Neural cell (in vitro differentiated cells): ENCODE results near the gene DMXL2. TPM values are rescaled to one million over a fixed set of nuclear protein-coding genes. Genes with fewer than 3 reads are reported as not detected.

Experiments used
- H2AFZ ChIP-seq: fragments of 200-600, 300-800 bp; sonication (generic), shearing (Covaris generic); 2 replicates; pipeline ENCODE4 v1.6.0; 2014; ENCODE audit warnings: low read depth, mild to moderate bottlenecking, antibody characterized with exemption, low read length, moderate library complexity
- H3F3A ChIP-seq: fragments of 200-600 bp; shearing (Covaris generic); 2 replicates; pipeline ENCODE4 v1.6.1; 2016; ENCODE audit warnings: mild to moderate bottlenecking, moderate library complexity, mixed read lengths, antibody characterized with exemption, low read length; ENCODE audit not compliant: insufficient read depth, poor library complexity, severe bottlenecking
- H3K27ac ChIP-seq: fragments of 200-600, 300-800 bp; sonication (generic), shearing (Covaris generic); 2 replicates; pipeline ENCODE4 v1.5.1; 2014; ENCODE audit warnings: mild to moderate bottlenecking, low read length, moderate library complexity
- H3K27me3 ChIP-seq: fragments of 300-800, 200-600 bp; sonication (generic), shearing (Covaris generic); 2 replicates; pipeline ENCODE4 v1.6.0; 2014; ENCODE audit warnings: mild to moderate bottlenecking, low read depth, low read length, moderate library complexity; ENCODE audit not compliant: insufficient read depth
- H3K36me3 ChIP-seq: fragments of 300-800, 200-600 bp; sonication (generic), shearing (Covaris generic); 2 replicates; pipeline ENCODE4 v1.5.1; 2014; ENCODE audit warnings: mild to moderate bottlenecking, antibody characterized with exemption, low read length, moderate library complexity; ENCODE audit not compliant: insufficient read depth
- H3K4me2 ChIP-seq: fragments of 300-800, 200-600 bp; sonication (generic), shearing (Covaris generic); 2 replicates; pipeline ENCODE4 v1.6.0; 2014; ENCODE audit warnings: mild to moderate bottlenecking, low read length
- H3K4me3 ChIP-seq: fragments of 300-800, 200-600 bp; sonication (generic), shearing (Covaris generic); 2 replicates; pipeline ENCODE4 v1.5.1; 2014; ENCODE audit warnings: mild to moderate bottlenecking, low read length, moderate library complexity
- H3K79me2 ChIP-seq: fragments of 200-600 bp; shearing (Covaris generic); replicated peaks from 2 replicates; pipeline ENCODE4 v1.6.0; 2014; ENCODE audit warnings: mild to moderate bottlenecking, low read length, moderate library complexity; ENCODE audit not compliant: insufficient read depth
- H3K9ac ChIP-seq: fragments of 300-800, 200-600 bp; sonication (generic), shearing (Covaris generic); 2 replicates; pipeline ENCODE4 v1.6.1; 2016; ENCODE audit warnings: mild to moderate bottlenecking, low read length, mixed read lengths
- H3K9me2 ChIP-seq: fragments of 200-600 bp; shearing (Covaris generic); 2 replicates; pipeline ENCODE4 v1.6.1; 2016; ENCODE audit warnings: mild to moderate bottlenecking, low read length, mixed read lengths; ENCODE audit not compliant: insufficient read depth
- H3K9me3 ChIP-seq: fragments of 200-600, 300-800 bp; sonication (generic), shearing (Covaris generic); 2 replicates; pipeline ENCODE4 v1.6.1; 2016; ENCODE audit warnings: mild to moderate bottlenecking, mixed run types, low read length, moderate library complexity, mixed read lengths
- H4K20me1 ChIP-seq: fragments of 200-600 bp; shearing (Covaris generic); 2 replicates; pipeline ENCODE4 v1.6.1; 2016; ENCODE audit warnings: mild to moderate bottlenecking, mixed run types; ENCODE audit not compliant: insufficient read depth
- EP300 ChIP-seq: fragments of 450-650 bp; conservative IDR thresholded peaks from 2 replicates; pipeline ENCODE4 v1.6.1; 2014; ENCODE audit warnings: antibody characterized with exemption, mild to moderate bottlenecking, moderate library complexity; ENCODE audit not compliant: poor library complexity, severe bottlenecking
- EZH2 ChIP-seq: fragments of 200-600, 300-800 bp; shearing (Covaris generic), sonication (generic); IDR thresholded peaks from 2 replicates; pipeline ENCODE4 v1.6.1; 2014; ENCODE audit warnings: antibody characterized with exemption, low read length, borderline replicate concordance, mild to moderate bottlenecking; ENCODE audit not compliant: insufficient read depth, poor library complexity, severe bottlenecking
- MXI1 ChIP-seq: fragments of 450-650 bp; conservative IDR thresholded peaks from 2 replicates; pipeline ENCODE4 v1.6.1; 2014; ENCODE audit warnings: antibody characterized with exemption, mild to moderate bottlenecking; ENCODE audit not compliant: poor library complexity, severe bottlenecking
- POLR2AphosphoS5 ChIP-seq: IDR thresholded peaks from 2 replicates; pipeline ENCODE4 v1.6.1; 2012
- RAD21 ChIP-seq: fragments of 450-650 bp; conservative IDR thresholded peaks from 2 replicates; pipeline ENCODE4 v1.6.1; 2014; ENCODE audit warnings: antibody characterized with exemption, mild to moderate bottlenecking, moderate library complexity
- SMC3 ChIP-seq: fragments of 450-650 bp; conservative IDR thresholded peaks from 2 replicates; pipeline ENCODE4 v1.6.1; 2014; ENCODE audit warnings: antibody characterized with exemption, mild to moderate bottlenecking, moderate library complexity; ENCODE audit not compliant: poor library complexity
- TAF1 ChIP-seq: IDR thresholded peaks from 2 replicates; pipeline ENCODE4 v1.6.1; 2012; ENCODE audit warnings: low read depth
- polyA plus RNA-seq: library from polyadenylated mRNA; depleted of rRNA; stranded (reverse); fragments of >200 nt; gene quantifications from 2 replicates; pipeline ENCODE4 v1.2.3, GENCODE V29; 2014
- TF ChIP-seq, protein P1 (sequence below): fragments of 450-650 bp; IDR thresholded peaks from 2 replicates; pipeline ENCODE4 v1.5.1; 2014; ENCODE audit warnings: antibody characterized with exemption, mild to moderate bottlenecking, moderate library complexity; ENCODE audit not compliant: poor library complexity, severe bottlenecking
- TF ChIP-seq, protein P2 (sequence below): IDR thresholded peaks from 2 replicates; pipeline ENCODE4 v1.6.1; 2012; ENCODE audit warnings: borderline replicate concordance

Gene DMXL2
- polyA plus RNA-seq, 1 donor from 2014 or later, result 176 TPM

DNA sequence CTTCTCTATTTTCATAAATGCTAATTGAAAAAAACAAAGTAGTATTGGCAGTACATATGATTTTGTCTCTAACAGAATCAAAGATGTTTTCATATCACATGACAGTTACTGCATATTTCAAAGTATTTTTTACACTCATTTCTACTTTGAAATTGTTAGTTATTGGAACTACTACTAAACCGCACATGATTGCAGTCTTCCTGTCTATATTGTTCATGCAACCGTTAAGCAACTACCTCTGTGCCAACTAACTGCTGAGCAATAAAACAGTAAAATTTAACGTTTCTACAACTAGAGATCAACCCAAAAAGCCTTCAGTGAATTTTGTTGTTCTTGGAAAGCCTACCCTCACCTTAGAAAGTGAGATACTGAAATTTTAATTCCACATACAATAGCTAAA is 64.2 kb downstream of the DMXL2 start:
- H3K4me3 ChIP-seq, result no peak overlapping the region
- no peaks in the 10 kb centered on the region for H3K9me2 ChIP-seq
- H3K27me3 ChIP-seq, result no peaks in the 10 kb centered on the region
- TF ChIP-seq, protein P1, sequence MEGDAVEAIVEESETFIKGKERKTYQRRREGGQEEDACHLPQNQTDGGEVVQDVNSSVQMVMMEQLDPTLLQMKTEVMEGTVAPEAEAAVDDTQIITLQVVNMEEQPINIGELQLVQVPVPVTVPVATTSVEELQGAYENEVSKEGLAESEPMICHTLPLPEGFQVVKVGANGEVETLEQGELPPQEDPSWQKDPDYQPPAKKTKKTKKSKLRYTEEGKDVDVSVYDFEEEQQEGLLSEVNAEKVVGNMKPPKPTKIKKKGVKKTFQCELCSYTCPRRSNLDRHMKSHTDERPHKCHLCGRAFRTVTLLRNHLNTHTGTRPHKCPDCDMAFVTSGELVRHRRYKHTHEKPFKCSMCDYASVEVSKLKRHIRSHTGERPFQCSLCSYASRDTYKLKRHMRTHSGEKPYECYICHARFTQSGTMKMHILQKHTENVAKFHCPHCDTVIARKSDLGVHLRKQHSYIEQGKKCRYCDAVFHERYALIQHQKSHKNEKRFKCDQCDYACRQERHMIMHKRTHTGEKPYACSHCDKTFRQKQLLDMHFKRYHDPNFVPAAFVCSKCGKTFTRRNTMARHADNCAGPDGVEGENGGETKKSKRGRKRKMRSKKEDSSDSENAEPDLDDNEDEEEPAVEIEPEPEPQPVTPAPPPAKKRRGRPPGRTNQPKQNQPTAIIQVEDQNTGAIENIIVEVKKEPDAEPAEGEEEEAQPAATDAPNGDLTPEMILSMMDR, result no peak
- TF ChIP-seq RAD21 (no peak), POLR2AphosphoS5 (no peak), EZH2 (no peak), MXI1 (no peak), EP300 (no peak), TAF1 (no peak), SMC3 (no peak)
- TF ChIP-seq, protein P2, sequence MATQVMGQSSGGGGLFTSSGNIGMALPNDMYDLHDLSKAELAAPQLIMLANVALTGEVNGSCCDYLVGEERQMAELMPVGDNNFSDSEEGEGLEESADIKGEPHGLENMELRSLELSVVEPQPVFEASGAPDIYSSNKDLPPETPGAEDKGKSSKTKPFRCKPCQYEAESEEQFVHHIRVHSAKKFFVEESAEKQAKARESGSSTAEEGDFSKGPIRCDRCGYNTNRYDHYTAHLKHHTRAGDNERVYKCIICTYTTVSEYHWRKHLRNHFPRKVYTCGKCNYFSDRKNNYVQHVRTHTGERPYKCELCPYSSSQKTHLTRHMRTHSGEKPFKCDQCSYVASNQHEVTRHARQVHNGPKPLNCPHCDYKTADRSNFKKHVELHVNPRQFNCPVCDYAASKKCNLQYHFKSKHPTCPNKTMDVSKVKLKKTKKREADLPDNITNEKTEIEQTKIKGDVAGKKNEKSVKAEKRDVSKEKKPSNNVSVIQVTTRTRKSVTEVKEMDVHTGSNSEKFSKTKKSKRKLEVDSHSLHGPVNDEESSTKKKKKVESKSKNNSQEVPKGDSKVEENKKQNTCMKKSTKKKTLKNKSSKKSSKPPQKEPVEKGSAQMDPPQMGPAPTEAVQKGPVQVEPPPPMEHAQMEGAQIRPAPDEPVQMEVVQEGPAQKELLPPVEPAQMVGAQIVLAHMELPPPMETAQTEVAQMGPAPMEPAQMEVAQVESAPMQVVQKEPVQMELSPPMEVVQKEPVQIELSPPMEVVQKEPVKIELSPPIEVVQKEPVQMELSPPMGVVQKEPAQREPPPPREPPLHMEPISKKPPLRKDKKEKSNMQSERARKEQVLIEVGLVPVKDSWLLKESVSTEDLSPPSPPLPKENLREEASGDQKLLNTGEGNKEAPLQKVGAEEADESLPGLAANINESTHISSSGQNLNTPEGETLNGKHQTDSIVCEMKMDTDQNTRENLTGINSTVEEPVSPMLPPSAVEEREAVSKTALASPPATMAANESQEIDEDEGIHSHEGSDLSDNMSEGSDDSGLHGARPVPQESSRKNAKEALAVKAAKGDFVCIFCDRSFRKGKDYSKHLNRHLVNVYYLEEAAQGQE, result no peak
- H3K9me3 ChIP-seq, result no peaks in the 10 kb centered on the region
- H3F3A ChIP-seq, result no peaks in the 10 kb centered on the region
- H2AFZ ChIP-seq, result no peak overlapping the region
- no peaks in the 10 kb centered on the region for H4K20me1 ChIP-seq
- no peaks in the 10 kb centered on the region for H3K36me3 ChIP-seq
- no peak overlapping the region for H3K9ac ChIP-seq
- H3K27ac ChIP-seq, result no peak overlapping the region
- no peaks in the 10 kb centered on the region for H3K79me2 ChIP-seq
- H3K4me2 ChIP-seq, result no peak overlapping the region

DNA sequence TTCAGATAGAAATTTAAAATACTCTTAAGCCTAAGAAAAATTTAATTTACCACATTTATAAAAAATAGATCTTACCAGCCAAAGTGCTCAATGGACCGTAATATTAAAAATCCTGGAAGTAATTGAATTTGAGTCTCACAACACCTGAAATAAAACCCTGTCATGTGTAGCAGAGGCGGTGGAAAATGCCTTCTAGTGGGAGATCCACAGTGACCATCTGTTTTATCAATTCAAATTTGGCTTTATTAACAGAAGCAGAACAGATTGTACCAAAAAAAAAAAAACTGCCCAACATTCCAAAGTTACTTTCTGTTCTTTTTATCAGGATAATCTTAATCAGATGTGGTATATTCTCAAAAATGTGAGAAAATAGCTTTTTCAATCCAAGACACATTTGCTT is 71.7 kb downstream of the DMXL2 start:
- H4K20me1 ChIP-seq, result no peaks in the 10 kb centered on the region
- no peak overlapping the region for H2AFZ ChIP-seq

More for the DNA sequence above, 71.7 kb downstream of the DMXL2 start:
- Histone ChIP-seq H3K9me3 (no peaks in the 10 kb centered on the region), H3K9ac (no peak overlapping the region), H3F3A (no peaks in the 10 kb centered on the region), H3K4me3 (no peak overlapping the region), H3K27ac (no peak overlapping the region), H3K79me2 (no peaks in the 10 kb centered on the region), H3K27me3 (no peaks in the 10 kb centered on the region), H3K36me3 (no peaks in the 10 kb centered on the region), H3K4me2 (no peak overlapping the region), H3K9me2 (no peaks in the 10 kb centered on the region)
- no peak for TF ChIP-seq TAF1
- TF ChIP-seq, protein P2, result no peak
- TF ChIP-seq POLR2AphosphoS5, result no peak
- TF ChIP-seq, protein P1, result no peak
- no peak for TF ChIP-seq SMC3
- TF ChIP-seq RAD21, result no peak
- TF ChIP-seq EP300, result no peak
- TF ChIP-seq EZH2, result no peak
- TF ChIP-seq MXI1, result no peak
